WERI-Rb-1 (cell line): ENCODE results near the gene TPM1.

Source experiments
- DNase-seq: peaks from one replicate; pipeline ENCODE4 v3.0.0-alpha.2; 2020
- H3K27ac ChIP-seq: fragments of 250-450 bp; sonication (Bioruptor Pico); 2 replicates; pipeline ENCODE4 v1.5.1; 2020; ENCODE audit warnings: mild to moderate bottlenecking, moderate library complexity
- H3K27me3 ChIP-seq: fragments of 250-450 bp; sonication (Bioruptor Pico); 2 replicates; pipeline ENCODE4 v1.5.1; 2021; ENCODE audit warnings: mild to moderate bottlenecking, low read depth, moderate library complexity; ENCODE audit not compliant: insufficient read depth, severe bottlenecking
- H3K36me3 ChIP-seq: fragments of 250-450 bp; sonication (Bioruptor Pico); 2 replicates; pipeline ENCODE4 v1.5.1; 2020; ENCODE audit warnings: mild to moderate bottlenecking, moderate library complexity
- H3K4me3 ChIP-seq: 2 replicates; pipeline ENCODE4 v1.5.1; 2011; ENCODE audit warnings: low read depth, mild to moderate bottlenecking, control low read depth, low read length
- H3K9me3 ChIP-seq: fragments of 250-450 bp; sonication (Bioruptor Pico); 2 replicates; pipeline ENCODE4 v1.5.1; 2021; ENCODE audit warnings: mild to moderate bottlenecking, moderate library complexity; ENCODE audit not compliant: severe bottlenecking
- TF ChIP-seq, protein P1 (sequence below): IDR thresholded peaks from 2 replicates; pipeline ENCODE4 v1.5.1; 2011; ENCODE audit warnings: low read depth, mild to moderate bottlenecking, control low read depth, inconsistent platforms, low read length

Gene TPM1

DNA sequence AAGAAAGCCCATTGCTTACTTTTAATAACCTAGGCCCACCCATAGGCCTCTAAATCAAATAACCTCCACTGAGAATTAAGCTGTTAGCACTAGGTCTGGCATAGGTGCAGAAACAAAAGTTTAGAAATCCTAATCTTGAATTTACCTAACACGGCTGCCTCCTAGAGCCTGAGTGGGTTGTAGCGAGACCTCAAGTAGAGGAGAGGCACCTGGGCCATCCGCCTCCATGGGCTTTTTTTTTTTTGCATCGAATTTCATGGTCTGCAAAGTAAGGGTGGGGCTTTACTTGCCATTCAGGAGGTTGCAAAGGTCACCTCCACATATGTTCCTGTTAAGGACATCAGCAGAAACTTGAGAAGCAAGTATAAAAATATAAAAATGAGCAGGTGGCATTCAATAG, 6.6 kb upstream of the TPM1 start:
- Histone ChIP-seq H3K27me3 (no peaks in the 10 kb centered on the region), H3K9me3 (no peaks in the 10 kb centered on the region), H3K27ac (no peak overlapping the region), H3K36me3 (no peaks in the 10 kb centered on the region), H3K4me3 (no peak overlapping the region)
- no peak for DNase-seq
- TF ChIP-seq, protein P1, sequence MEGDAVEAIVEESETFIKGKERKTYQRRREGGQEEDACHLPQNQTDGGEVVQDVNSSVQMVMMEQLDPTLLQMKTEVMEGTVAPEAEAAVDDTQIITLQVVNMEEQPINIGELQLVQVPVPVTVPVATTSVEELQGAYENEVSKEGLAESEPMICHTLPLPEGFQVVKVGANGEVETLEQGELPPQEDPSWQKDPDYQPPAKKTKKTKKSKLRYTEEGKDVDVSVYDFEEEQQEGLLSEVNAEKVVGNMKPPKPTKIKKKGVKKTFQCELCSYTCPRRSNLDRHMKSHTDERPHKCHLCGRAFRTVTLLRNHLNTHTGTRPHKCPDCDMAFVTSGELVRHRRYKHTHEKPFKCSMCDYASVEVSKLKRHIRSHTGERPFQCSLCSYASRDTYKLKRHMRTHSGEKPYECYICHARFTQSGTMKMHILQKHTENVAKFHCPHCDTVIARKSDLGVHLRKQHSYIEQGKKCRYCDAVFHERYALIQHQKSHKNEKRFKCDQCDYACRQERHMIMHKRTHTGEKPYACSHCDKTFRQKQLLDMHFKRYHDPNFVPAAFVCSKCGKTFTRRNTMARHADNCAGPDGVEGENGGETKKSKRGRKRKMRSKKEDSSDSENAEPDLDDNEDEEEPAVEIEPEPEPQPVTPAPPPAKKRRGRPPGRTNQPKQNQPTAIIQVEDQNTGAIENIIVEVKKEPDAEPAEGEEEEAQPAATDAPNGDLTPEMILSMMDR = no peak

DNA sequence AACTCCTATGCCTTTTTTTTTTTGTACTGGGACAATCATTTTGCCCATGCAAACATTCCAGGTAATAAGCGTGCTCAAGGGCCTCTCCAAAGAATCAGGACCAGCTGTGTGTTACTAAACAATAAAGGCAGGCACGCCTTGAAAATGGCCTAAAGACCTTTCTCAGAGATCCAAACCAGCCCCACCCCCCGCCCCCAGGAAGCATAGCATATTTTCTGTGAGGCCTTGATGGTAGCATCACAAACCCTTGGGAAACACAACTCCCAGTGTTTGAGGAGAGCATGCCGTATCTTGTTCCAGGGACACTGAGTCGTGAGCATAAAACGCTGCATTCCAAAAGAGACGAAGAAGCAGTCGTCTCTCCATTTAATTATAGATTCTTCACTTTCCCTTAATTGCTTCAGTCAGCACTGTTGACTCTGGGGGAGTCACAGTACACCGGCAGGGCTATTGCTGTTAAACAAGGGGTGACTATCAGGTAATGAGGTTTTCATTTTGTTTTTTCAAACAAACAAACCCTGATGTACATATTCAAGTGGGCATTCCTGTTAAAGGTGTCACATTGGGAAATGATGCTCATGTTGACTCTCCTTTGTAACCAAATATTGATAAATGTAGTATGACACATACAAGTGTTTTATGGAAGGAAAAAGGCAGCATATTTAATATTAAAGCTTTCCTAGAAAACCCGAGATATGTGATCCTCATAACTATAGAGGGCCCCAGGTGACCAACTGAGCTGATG, 4.4 kb upstream of the TPM1 start:
- peaks cover 9% of the 10 kb centered on the region for H3K27me3 ChIP-seq
- no peak overlapping the region for H3K27ac ChIP-seq
- TF ChIP-seq, protein P1 = no peak
- H3K36me3 ChIP-seq = no peaks in the 10 kb centered on the region
- DNase-seq = no peak
- H3K9me3 ChIP-seq = no peaks in the 10 kb centered on the region
- H3K4me3 ChIP-seq = no peak overlapping the region

DNA sequence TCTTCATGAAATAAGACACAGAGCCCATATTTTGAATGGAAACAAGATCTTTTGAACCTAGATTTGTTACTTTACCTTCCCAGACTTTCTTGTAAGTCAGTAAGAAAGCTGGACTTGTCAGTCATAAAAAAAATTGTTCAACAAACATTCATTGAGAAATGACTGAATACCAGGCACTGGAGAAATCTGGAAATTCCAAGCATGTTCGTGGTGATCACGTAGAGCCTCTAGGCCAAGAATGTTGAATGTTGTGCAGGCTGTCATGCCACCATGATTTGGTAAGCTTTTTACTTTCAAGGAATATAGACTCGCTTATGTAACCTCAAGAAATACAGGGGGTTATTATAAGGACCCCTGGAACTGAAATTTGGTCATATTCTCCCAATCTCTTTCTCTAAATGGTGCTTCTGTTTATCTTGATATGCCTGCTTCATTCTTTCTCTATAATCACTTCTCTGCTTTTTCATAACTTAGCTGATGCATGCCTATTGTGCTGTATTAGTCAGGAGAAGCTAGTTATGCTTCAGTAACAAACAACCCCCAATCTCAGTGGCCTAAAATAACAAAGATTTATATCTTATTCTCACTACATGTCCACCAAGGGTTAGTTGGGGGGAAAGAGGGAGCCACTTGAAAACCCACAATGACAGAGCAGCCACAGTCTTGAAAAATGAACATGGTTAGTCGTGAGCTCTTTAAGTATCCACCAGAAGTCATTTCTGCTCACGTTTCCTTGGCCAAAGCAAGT, 3.4 kb upstream of the TPM1 start:
- H3K36me3 ChIP-seq = no peaks in the 10 kb centered on the region
- H3K4me3 ChIP-seq = no peak overlapping the region
- H3K9me3 ChIP-seq = no peaks in the 10 kb centered on the region
- peaks cover 18% of the 10 kb centered on the region for H3K27me3 ChIP-seq
- TF ChIP-seq, protein P1 = no peak
- H3K27ac ChIP-seq = no peak overlapping the region
- no peak for DNase-seq

DNA sequence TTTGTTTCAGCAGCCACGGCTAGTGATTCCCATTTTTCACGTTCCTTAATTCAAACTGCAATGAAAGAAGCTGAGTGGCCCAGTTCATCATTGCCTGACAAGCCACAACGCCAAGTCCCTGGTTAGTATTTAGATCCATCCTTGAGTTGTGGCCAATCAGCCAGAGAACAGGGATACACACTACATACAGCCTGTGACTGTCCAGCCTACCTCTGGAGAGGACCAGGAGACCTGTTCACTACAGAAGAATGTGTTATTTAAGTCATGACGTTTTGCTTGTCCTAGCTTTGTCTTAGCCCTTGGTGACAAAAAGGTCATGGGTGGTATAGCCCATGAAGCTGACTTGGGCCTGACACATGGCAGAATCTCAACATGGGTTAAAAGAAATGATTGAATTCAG, 2.7 kb upstream of the TPM1 start:
- no peak for DNase-seq
- Histone ChIP-seq H3K9me3 (no peaks in the 10 kb centered on the region), H3K27me3 (peaks cover 22% of the 10 kb centered on the region), H3K36me3 (no peaks in the 10 kb centered on the region), H3K27ac (no peak overlapping the region), H3K4me3 (no peak overlapping the region)
- TF ChIP-seq, protein P1 = no peak

DNA sequence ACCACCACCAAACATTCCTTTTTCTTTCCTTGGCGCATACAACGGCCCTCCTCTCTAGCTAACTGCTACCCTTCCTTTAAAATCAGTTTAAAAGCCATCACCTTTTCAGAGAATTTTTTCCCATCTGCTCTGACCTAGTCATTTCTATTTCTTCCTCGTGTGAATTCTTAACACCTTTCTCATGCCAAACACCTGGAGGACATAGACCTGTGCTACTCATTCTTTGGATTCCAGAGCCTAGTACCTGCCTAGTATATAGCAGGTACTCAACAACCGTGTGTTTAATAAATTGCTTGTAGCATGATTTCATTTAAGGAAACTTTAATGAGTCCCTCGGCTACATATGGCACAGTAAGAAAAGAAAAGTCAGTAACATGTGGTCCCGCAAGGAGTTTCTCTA, 2.0 kb upstream of the TPM1 start:
- TF ChIP-seq, protein P1 = no peak
- DNase-seq = no peak
- no peak overlapping the region for H3K4me3 ChIP-seq
- peaks cover 25% of the 10 kb centered on the region for H3K27me3 ChIP-seq
- H3K27ac ChIP-seq = no peak overlapping the region
- no peaks in the 10 kb centered on the region for H3K9me3 ChIP-seq
- H3K36me3 ChIP-seq = no peaks in the 10 kb centered on the region
